ENCODE results near the gene ACVR1. TPM values are rescaled to one million over a fixed set of nuclear protein-coding genes. Genes with fewer than 3 reads are reported as not detected.
"Not testable (repeated sequence)": the region's sequence is repeated elsewhere in the genome, so short reads cannot be mapped to it uniquely, and the experiment has no call there.

The ACVR1 gene
- total RNA-seq, 5 donors from 2014 or later (not counting 1 experiment from before 2014, with no cell fraction given), result 18.3 to 31.5 (median 25.1) TPM

GRCh38 chr2:157757500-157757899, 118.6 kb downstream of the ACVR1 start:
- no peak overlapping the region for H3K4me3 Mint-ChIP-seq
- no peaks in the 10 kb centered on the region for H3K4me1 ChIP-seq (ENCODE audit: control insufficient read depth in 1 of 2, extremely low read depth in 1 of 2, insufficient read depth in 2 of 2, low read length in 2 of 2)
- H3K4me1 Mint-ChIP-seq, result peaks cover 0 to 12% (median 0%) of the 10 kb centered on the region in 3 donors
- no peaks in the 10 kb centered on the region for H3K27me3 Mint-ChIP-seq
- POLR2A ChIA-PET, result interaction anchor here in 1 of 2 donors (0.7 kb wide), 1 partner anchor 255 kb away, joined by 3 read pairs; no protein-coding TSS in a partner anchor
- peaks cover 8 to 14% of the 10 kb centered on the region in 2 donors for H3K36me3 ChIP-seq (ENCODE audit: control insufficient read depth in 2 of 2, extremely low read depth in 1 of 2, insufficient read depth in 1 of 2, low read length in 1 of 2)
- ATAC-seq (replicated peaks in 1 of 4) (no peak), DNase-seq (no peak)
- peaks cover 87% of the 10 kb centered on the region for H3K36me3 Mint-ChIP-seq
- H3K27me3 ChIP-seq (replicated peaks in 1 of 2; ENCODE audit: control insufficient read depth in 2 of 2, extremely low read depth in 1 of 2, insufficient read depth in 2 of 2, low read length in 1 of 2), result no peaks in the 10 kb centered on the region
- no peak overlapping the region for H3K4me3 ChIP-seq (ENCODE audit: control insufficient read depth in 1 of 2, extremely low read depth in 1 of 2, low read length in 1 of 2)
- CTCF ChIA-PET, result no interaction called here
- no peak overlapping the region for H3K27ac ChIP-seq (ENCODE audit: low read length)
- H3K9me3 Mint-ChIP-seq, result peaks cover 5 to 22% (median 17%) of the 10 kb centered on the region in 3 donors
- no CpG with 5 or more reads among the region's 1 CpG for WGBS (ENCODE audit: insufficient coverage)
- peaks cover 4% of the 10 kb centered on the region for H3K9me3 ChIP-seq
- H3K27ac Mint-ChIP-seq, result no peak overlapping the region

GRCh38 chr2:157756447-157756846, 119.7 kb downstream of the ACVR1 start:
- peaks cover 8 to 14% of the 10 kb centered on the region in 2 donors for H3K36me3 ChIP-seq (ENCODE audit: control insufficient read depth in 2 of 2, extremely low read depth in 1 of 2, insufficient read depth in 1 of 2, low read length in 1 of 2)
- H3K27ac Mint-ChIP-seq; H3K9me3 ChIP-seq; H3K4me1 ChIP-seq (ENCODE audit: control insufficient read depth in 1 of 2, extremely low read depth in 1 of 2, insufficient read depth in 2 of 2, low read length in 2 of 2); H3K27ac ChIP-seq (ENCODE audit: low read length); H3K4me3 Mint-ChIP-seq; H3K27me3 ChIP-seq (replicated peaks in 1 of 2; ENCODE audit: control insufficient read depth in 2 of 2, extremely low read depth in 1 of 2, insufficient read depth in 2 of 2, low read length in 1 of 2); DNase-seq; ATAC-seq (replicated peaks in 1 of 4); CTCF ChIA-PET; H3K27me3 Mint-ChIP-seq; POLR2A ChIA-PET; H3K4me3 ChIP-seq (ENCODE audit: control insufficient read depth in 1 of 2, extremely low read depth in 1 of 2, low read length in 1 of 2): not testable (repeated sequence)
- Mint-ChIP-seq H3K4me1 (peaks cover 2 to 19% (median 3%) of the 10 kb centered on the region in 3 donors), H3K36me3 (peaks cover 91% of the 10 kb centered on the region), H3K9me3 (peaks cover 5 to 22% (median 17%) of the 10 kb centered on the region in 3 donors)
- WGBS (ENCODE audit: insufficient coverage), result 100% methylated on average over 4 of the region's 5 CpGs

- Histone ChIP-seq H3K4me1 (ENCODE audit: control insufficient read depth in 1 of 2, extremely low read depth in 1 of 2, insufficient read depth in 2 of 2, low read length in 2 of 2) (no peaks in the 10 kb centered on the region), H3K36me3 (ENCODE audit: control insufficient read depth in 2 of 2, extremely low read depth in 1 of 2, insufficient read depth in 1 of 2, low read length in 1 of 2) (peaks cover 5 to 21% of the 10 kb centered on the region in 2 donors), H3K4me3 (ENCODE audit: control insufficient read depth in 1 of 2, extremely low read depth in 1 of 2, low read length in 1 of 2) (no peak overlapping the region), H3K27ac (ENCODE audit: low read length) (no peak overlapping the region), H3K9me3 (peaks cover 4% of the 10 kb centered on the region), H3K27me3 (replicated peaks in 1 of 2; ENCODE audit: control insufficient read depth in 2 of 2, extremely low read depth in 1 of 2, insufficient read depth in 2 of 2, low read length in 1 of 2) (no peaks in the 10 kb centered on the region)
- Mint-ChIP-seq H3K27me3 (no peaks in the 10 kb centered on the region), H3K27ac (no peak overlapping the region), H3K9me3 (peaks cover 0 to 6% (median 6%) of the 10 kb centered on the region in 3 donors), H3K4me1 (peaks cover 2 to 19% (median 3%) of the 10 kb centered on the region in 3 donors), H3K4me3 (no peak overlapping the region), H3K36me3 (peaks cover 73% of the 10 kb centered on the region)
- ATAC-seq (replicated peaks in 1 of 4) (no peak), DNase-seq (peak in 16 of 35 experiments; percentile 2 to 40 (median 12))
- WGBS (ENCODE audit: insufficient coverage), result 94% methylated on average over 5 of the region's 6 CpGs
- CTCF ChIA-PET, result interaction anchor here (0.5 to 2.7 kb wide), 7 partner anchors 244 to 716 kb away, joined by 3 to 10 read pairs (median 5); no protein-coding TSS in a partner anchor
- POLR2A ChIA-PET, result no interaction called here
Measured at GRCh38 chr2:157751462-157752058, 124.6 kb downstream of the ACVR1 start.

GRCh38 chr2:157749684-157750083, 126.4 kb downstream of the ACVR1 start:
- H3K4me1 Mint-ChIP-seq, result peaks cover 2 to 18% (median 3%) of the 10 kb centered on the region in 3 donors
- H3K4me3 Mint-ChIP-seq, result no peak overlapping the region
- H3K36me3 Mint-ChIP-seq, result peaks cover 66% of the 10 kb centered on the region
- no peak overlapping the region for H3K27ac Mint-ChIP-seq
- POLR2A ChIA-PET, result no interaction called here
- ATAC-seq (replicated peaks in 1 of 4) (no peak), DNase-seq (no peak)
- Histone ChIP-seq H3K27ac (ENCODE audit: low read length) (no peak overlapping the region), H3K9me3 (no peaks in the 10 kb centered on the region), H3K27me3 (replicated peaks in 1 of 2; ENCODE audit: control insufficient read depth in 2 of 2, extremely low read depth in 1 of 2, insufficient read depth in 2 of 2, low read length in 1 of 2) (no peaks in the 10 kb centered on the region), H3K36me3 (ENCODE audit: control insufficient read depth in 2 of 2, extremely low read depth in 1 of 2, insufficient read depth in 1 of 2, low read length in 1 of 2) (peaks cover 0 to 15% of the 10 kb centered on the region in 2 donors), H3K4me1 (ENCODE audit: control insufficient read depth in 1 of 2, extremely low read depth in 1 of 2, insufficient read depth in 2 of 2, low read length in 2 of 2) (no peaks in the 10 kb centered on the region), H3K4me3 (ENCODE audit: control insufficient read depth in 1 of 2, extremely low read depth in 1 of 2, low read length in 1 of 2) (no peak overlapping the region)
- CTCF ChIA-PET, result no interaction called here
- WGBS (ENCODE audit: insufficient coverage), result 93% methylated on average over 5 of the region's 6 CpGs
- no peaks in the 10 kb centered on the region for H3K27me3 Mint-ChIP-seq
- no peaks in the 10 kb centered on the region for H3K9me3 Mint-ChIP-seq

GRCh38 chr2:157748371-157749142, 127.6 kb downstream of the ACVR1 start:
- Histone ChIP-seq H3K27me3 (replicated peaks in 1 of 2; ENCODE audit: control insufficient read depth in 2 of 2, extremely low read depth in 1 of 2, insufficient read depth in 2 of 2, low read length in 1 of 2) (no peaks in the 10 kb centered on the region), H3K4me3 (ENCODE audit: control insufficient read depth in 1 of 2, extremely low read depth in 1 of 2, low read length in 1 of 2) (no peak overlapping the region), H3K27ac (ENCODE audit: low read length) (no peak overlapping the region), H3K4me1 (ENCODE audit: control insufficient read depth in 1 of 2, extremely low read depth in 1 of 2, insufficient read depth in 2 of 2, low read length in 2 of 2) (no peaks in the 10 kb centered on the region), H3K9me3 (no peaks in the 10 kb centered on the region), H3K36me3 (ENCODE audit: control insufficient read depth in 2 of 2, extremely low read depth in 1 of 2, insufficient read depth in 1 of 2, low read length in 1 of 2) (peaks cover 0 to 18% of the 10 kb centered on the region in 2 donors)
- ChIA-PET CTCF (interaction anchor here in 1 of 2 donors (0.6 kb wide), 1 partner anchor 430 kb away, joined by 4 read pairs; no protein-coding TSS in a partner anchor), POLR2A (no interaction called here)
- DNase-seq (no peak), ATAC-seq (replicated peaks in 1 of 4) (no peak)
- Mint-ChIP-seq H3K4me3 (no peak overlapping the region), H3K9me3 (no peaks in the 10 kb centered on the region), H3K27ac (no peak overlapping the region), H3K36me3 (peaks cover 62% of the 10 kb centered on the region), H3K27me3 (no peaks in the 10 kb centered on the region), H3K4me1 (peaks cover 2 to 8% (median 3%) of the 10 kb centered on the region in 3 donors)
- no CpG with 5 or more reads among the region's 3 CpGs for WGBS (ENCODE audit: insufficient coverage)

GRCh38 chr2:157747695-157748370, 128.3 kb downstream of the ACVR1 start:
- WGBS (ENCODE audit: insufficient coverage), result 85% methylated on average over 2 of the region's 3 CpGs
- Histone ChIP-seq H3K4me1 (ENCODE audit: control insufficient read depth in 1 of 2, extremely low read depth in 1 of 2, insufficient read depth in 2 of 2, low read length in 2 of 2) (no peaks in the 10 kb centered on the region), H3K36me3 (ENCODE audit: control insufficient read depth in 2 of 2, extremely low read depth in 1 of 2, insufficient read depth in 1 of 2, low read length in 1 of 2) (peaks cover 0 to 21% of the 10 kb centered on the region in 2 donors), H3K4me3 (ENCODE audit: control insufficient read depth in 1 of 2, extremely low read depth in 1 of 2, low read length in 1 of 2) (no peak overlapping the region), H3K27me3 (replicated peaks in 1 of 2; ENCODE audit: control insufficient read depth in 2 of 2, extremely low read depth in 1 of 2, insufficient read depth in 2 of 2, low read length in 1 of 2) (no peaks in the 10 kb centered on the region), H3K27ac (ENCODE audit: low read length) (no peak overlapping the region), H3K9me3 (no peaks in the 10 kb centered on the region)
- CTCF ChIA-PET, result interaction anchor here in 1 of 2 donors (0.6 kb wide), 1 partner anchor 430 kb away, joined by 4 read pairs; no protein-coding TSS in a partner anchor
- no peaks in the 10 kb centered on the region for H3K9me3 Mint-ChIP-seq
- no peak for ATAC-seq (replicated peaks in 1 of 4)
- H3K27me3 Mint-ChIP-seq, result no peaks in the 10 kb centered on the region
- peaks cover 3 to 8% (median 5%) of the 10 kb centered on the region in 3 donors for H3K4me1 Mint-ChIP-seq
- no peak overlapping the region for H3K4me3 Mint-ChIP-seq
- DNase-seq, result no peak
- peaks cover 61% of the 10 kb centered on the region for H3K36me3 Mint-ChIP-seq
- POLR2A ChIA-PET, result no interaction called here
- no peak overlapping the region for H3K27ac Mint-ChIP-seq
